ENCODE data around the gene FAM209B. TPM values are rescaled to one million over a fixed set of nuclear protein-coding genes. Genes with fewer than 3 reads are reported as not detected.

FAM209B gene
- 0.23 TPM in 1 of 2 replicates, not detected in the other for total RNA-seq (ENCODE audit: low replicate concordance)

GRCh38 chr20:56532946-56533345, at the start of gene FAM209B:
Gene FAM209B (plus strand): TSS chr20:56533246. CDS start chr20:56533342, 96 bp downstream.

GRCh38 chr20:56524444-56524843, 8.6 kb upstream of the FAM209B start, which contains the start of gene FAM209A:
Gene FAM209A (plus strand): TSS chr20:56524744. CDS start chr20:56524809, 65 bp downstream.

Other genes with a start within 250 kb of the FAM209B start
- 24.9 and 47.4 TPM in 2 replicates for gene FAM210B, start 174.3 kb upstream of the FAM209B start, total RNA-seq (ENCODE audit: low replicate concordance)
- gene AURKA, start 141.0 kb upstream of the FAM209B start, total RNA-seq (ENCODE audit: low replicate concordance) = 1.9 and 11.0 TPM in 2 replicates
- gene CSTF1, start 140.6 kb upstream of the FAM209B start, total RNA-seq (ENCODE audit: low replicate concordance) = 21.3 and 26.9 TPM in 2 replicates
- 0.12 and 0.38 TPM in 2 replicates for gene CASS4, start 121.0 kb upstream of the FAM209B start, total RNA-seq (ENCODE audit: low replicate concordance)
- gene RTF2, start 64.6 kb upstream of the FAM209B start, total RNA-seq (ENCODE audit: low replicate concordance) = 65.5 and 97.5 TPM in 2 replicates
- not detected in 2 replicates for gene FAM209A, start 8.5 kb upstream of the FAM209B start, total RNA-seq (ENCODE audit: low replicate concordance)
- 1.8 TPM in 1 of 2 replicates, not detected in the other for gene TFAP2C, start 96.1 kb downstream of the FAM209B start, total RNA-seq (ENCODE audit: low replicate concordance)

All from smooth muscle cell of the coronary artery (primary cell).